22Rv1 (cell line): ENCODE measurements around the gene ASPHD1.

ENCODE experiments used
- CTCF ChIP-seq: fragments of 450-650 bp; IDR thresholded peaks from 2 replicates; pipeline ENCODE4 v1.5.1; 2017; ENCODE audit warnings: mild to moderate bottlenecking
- ZFX ChIP-seq: fragments of 450-650 bp; IDR thresholded peaks from 2 replicates; pipeline ENCODE4 v1.6.1; 2017; ENCODE audit warnings: antibody characterized with exemption, borderline replicate concordance

GRCh38 chr16:29940656-29941055, 40.4 kb downstream of the ASPHD1 start:
- no peak for TF ChIP-seq CTCF
- TF ChIP-seq ZFX, result no peak
